Measurements from ENCODE around the gene MEIS2. TPM values are rescaled to one million over a fixed set of nuclear protein-coding genes. Genes with fewer than 3 reads are reported as not detected.

The MEIS2 gene
- total and polyA plus RNA-seq, 2 of the 13 experiments (the other 11 are each of a cell fraction or from before 2014, with no cell fraction given), result 10.7 to 12.4 TPM

GRCh38 chr15:36917411-36918267 lies 182.7 kb downstream of the MEIS2 start:
- in situ Hi-C loops (cut with HindIII; ENCODE audit: extremely low pct_ligation_motif_present, low pct_unique_long_range_greater_than_20kb) (no loop called here), intact Hi-C loops (cut with micrococcal nuclease; ENCODE audit: unreplicated experiment) (no loop called here)
- Histone ChIP-seq H3K36me3 (replicated peaks in 1 of 2; ENCODE audit: control insufficient read depth in 1 of 2, insufficient read depth in 2 of 2, low read length in 2 of 2) (no peaks in the 10 kb centered on the region), H3K79me2 (ENCODE audit: insufficient read depth, low read length) (no peaks in the 10 kb centered on the region), H4K20me1 (ENCODE audit: insufficient read depth, low read length) (no peaks in the 10 kb centered on the region), H3K4me1 (ENCODE audit: insufficient read depth, low read length) (0 out of 2 replicates have a peak, but pooled peaks cover under 1% of the 10 kb centered on the region), H3K9me3 (ENCODE audit: low read length) (no peaks in the 10 kb centered on the region), H3K27ac (ENCODE audit: extremely low read length, insufficient read depth, low read length) (no peak overlapping the region), H3K27me3 (ENCODE audit: control insufficient read depth in 1 of 2, insufficient read depth in 2 of 2, low read length in 2 of 2) (no peaks in the 10 kb centered on the region), H3K4me2 (ENCODE audit: low read depth, low read length) (no peak overlapping the region), H3K4me3 (replicated peaks in 1 of 3; ENCODE audit: insufficient read depth in 1 of 3, low read depth in 2 of 3, low read length in 3 of 3) (no peak overlapping the region), H3K9ac (ENCODE audit: insufficient read depth, low read depth, low read length) (no peak overlapping the region), H2AFZ (ENCODE audit: low read length) (no peak overlapping the region)
- FAIRE-seq (no peak), ATAC-seq (no peak), DNase-seq (ENCODE audit: low spot score) (no peak)
- ChIA-PET CTCF (ENCODE audit: low intra/inter-chr PET ratio, low total read pairs) (no interaction called here), POLR2A (no interaction called here)
- no TSS peak for BruUV-seq (replicated peaks)
- 87% methylated on average over 4 of the region's 4 CpGs for WGBS (ENCODE audit: low lambda C conversion rate)
- no peak for TF ChIP-seq ZBTB49 (CRISPR knock-in tag; IDR thresholded peaks at IDR 0.05; ENCODE audit: borderline replicate concordance)
- no peak for TF ChIP-seq IKZF1 (IDR thresholded peaks at IDR 0.05)
- TF ChIP-seq IRF2 (CRISPR knock-in tag; IDR thresholded peaks at IDR 0.05), result no peak
- TF ChIP-seq HDAC1 (CRISPR knock-in tag; IDR thresholded peaks at IDR 0.05), result no peak
- no peak for TF ChIP-seq SETDB1 (CRISPR knock-in tag; IDR thresholded peaks at IDR 0.05; ENCODE audit: borderline replicate concordance)
- TF ChIP-seq HNF4A (CRISPR knock-in tag; IDR thresholded peaks at IDR 0.05), result no peak
- TF ChIP-seq ZNF766 (CRISPR knock-in tag; IDR thresholded peaks at IDR 0.05; ENCODE audit: borderline replicate concordance), result no peak
- no peak for TF ChIP-seq SRY (CRISPR knock-in tag; IDR thresholded peaks at IDR 0.05)
- TF ChIP-seq ZBTB4 (CRISPR knock-in tag; IDR thresholded peaks at IDR 0.05; ENCODE audit: borderline replicate concordance), result no peak
- no peak for TF ChIP-seq ZNF660 (CRISPR knock-in tag; IDR thresholded peaks at IDR 0.05; ENCODE audit: borderline replicate concordance, low read depth)
- no peak for TF ChIP-seq HNF1B (CRISPR knock-in tag; IDR thresholded peaks at IDR 0.05)
- no peak for TF ChIP-seq NPAS2 (CRISPR knock-in tag; IDR thresholded peaks at IDR 0.05; ENCODE audit: borderline replicate concordance)
- TF ChIP-seq ZNF883 (CRISPR knock-in tag; IDR thresholded peaks at IDR 0.05; ENCODE audit: not compliant biosample characterization), result no peak
- no peak for TF ChIP-seq GPBP1L1 (CRISPR knock-in tag; IDR thresholded peaks at IDR 0.05)
- TF ChIP-seq MAFG (CRISPR knock-in tag; IDR thresholded peaks at IDR 0.05), result no peak

Data from HepG2 (cell line).